Upper lobe of right lung (tissue), 1 donor: ENCODE results near the gene PKD1L1. TPM values are rescaled to one million over a fixed set of nuclear protein-coding genes. Genes with fewer than 3 reads are reported as not detected.

Experiments used
- ATAC-seq: fragments of 200-7000 bp; cut with Tn5 transposase; one replicate; pipeline ENCODE4 v1.9.1; 2020; ENCODE audit warnings: mild to moderate bottlenecking, moderate library complexity
- DNase-seq: peaks from one replicate; pipeline ENCODE4 v3.0.0-alpha.2; 2020
- H3K27ac ChIP-seq: fragments of 200-600 bp; one replicate; pipeline ENCODE4 v1.8.0; 2022
- H3K27me3 ChIP-seq: fragments of 200-600 bp; one replicate; pipeline ENCODE4 v1.8.0; 2022; ENCODE audit warnings: mild to moderate bottlenecking
- H3K36me3 ChIP-seq: fragments of 200-600 bp; one replicate; pipeline ENCODE4 v1.8.0; 2022
- H3K4me1 ChIP-seq: fragments of 200-600 bp; one replicate; pipeline ENCODE4 v1.8.0; 2022
- H3K4me3 ChIP-seq: fragments of 200-600 bp; one replicate; pipeline ENCODE4 v1.8.0; 2022; ENCODE audit warnings: mild to moderate bottlenecking
- H3K9me3 ChIP-seq: fragments of 200-600 bp; one replicate; pipeline ENCODE4 v1.8.0; 2022
- CTCF ChIP-seq: fragments of 200-600 bp; IDR thresholded peaks from one replicate; pipeline ENCODE4 v1.8.0; 2022; ENCODE audit warnings: antibody characterized with exemption
- intact Hi-C: fragments of 100-400 bp; cut with DNase I; formaldehyde crosslinking; loops from one replicate; pipeline ENCODE4 v1.11.0; 2022
- total RNA-seq: library from RNA; stranded (reverse); fragmentation: NEBNext Ultra II Directional; extraction: Animal tissue kit (Norgen Biotek cat#: 25700); gene quantifications from one replicate; pipeline ENCODE4 v1.2.1, GENCODE V29; 2021
- donor health status: DM: no; HTN: yes; CAD: no; lungs with severe emphysema.

PKD1L1 gene
- total RNA-seq, 1 donor from 2014 or later = 1.0 TPM

- no peaks in the 10 kb centered on the region for H3K27me3 ChIP-seq
- no peaks in the 10 kb centered on the region for H3K9me3 ChIP-seq
- TF ChIP-seq CTCF = no peak
- no peak overlapping the region for H3K4me3 ChIP-seq
- DNase-seq = no peak
- H3K27ac ChIP-seq = no peak overlapping the region
- intact Hi-C loops = no loop called here
- H3K36me3 ChIP-seq = no peaks in the 10 kb centered on the region
- H3K4me1 ChIP-seq = no peaks in the 10 kb centered on the region
- no peak for ATAC-seq
Measured at GRCh38 chr7:47832105-47832715, 116.1 kb downstream of the PKD1L1 start.

- intact Hi-C loops = no loop called here
- DNase-seq (no peak), ATAC-seq (no peak)
- no peak for TF ChIP-seq CTCF
- no peak overlapping the region for H3K27ac ChIP-seq
- no peaks in the 10 kb centered on the region for H3K4me1 ChIP-seq
- no peaks in the 10 kb centered on the region for H3K27me3 ChIP-seq
- no peak overlapping the region for H3K4me3 ChIP-seq
- no peaks in the 10 kb centered on the region for H3K9me3 ChIP-seq
- no peaks in the 10 kb centered on the region for H3K36me3 ChIP-seq
Measured at GRCh38 chr7:47830015-47830414, 118.3 kb downstream of the PKD1L1 start.

- DNase-seq (no peak), ATAC-seq (no peak)
- intact Hi-C loops = no loop called here
- H3K9me3 ChIP-seq = no peaks in the 10 kb centered on the region
- H3K27me3 ChIP-seq = no peaks in the 10 kb centered on the region
- H3K27ac ChIP-seq = no peak overlapping the region
- H3K36me3 ChIP-seq = no peaks in the 10 kb centered on the region
- no peak for TF ChIP-seq CTCF
- no peaks in the 10 kb centered on the region for H3K4me1 ChIP-seq
- H3K4me3 ChIP-seq = no peak overlapping the region
Measured at GRCh38 chr7:47827871-47828270, 120.4 kb downstream of the PKD1L1 start.

- no peak for ATAC-seq
- intact Hi-C loops = no loop called here
- DNase-seq = no peak
- Histone ChIP-seq H3K4me3 (no peak overlapping the region), H3K4me1 (no peaks in the 10 kb centered on the region), H3K27ac (no peak overlapping the region), H3K9me3 (no peaks in the 10 kb centered on the region), H3K27me3 (no peaks in the 10 kb centered on the region), H3K36me3 (no peaks in the 10 kb centered on the region)
- TF ChIP-seq CTCF = no peak
Measured at GRCh38 chr7:47827351-47827756, 120.9 kb downstream of the PKD1L1 start.

- intact Hi-C loops = no loop called here
Measured at GRCh38 chr7:47826754-47827153, 121.5 kb downstream of the PKD1L1 start.

More at GRCh38 chr7:47826754-47827153, 121.5 kb downstream of the PKD1L1 start:
- Histone ChIP-seq H3K27me3 (no peaks in the 10 kb centered on the region), H3K4me1 (no peaks in the 10 kb centered on the region), H3K36me3 (no peaks in the 10 kb centered on the region), H3K9me3 (no peaks in the 10 kb centered on the region), H3K4me3 (no peak overlapping the region), H3K27ac (no peak overlapping the region)
- no peak for DNase-seq
- TF ChIP-seq CTCF = no peak
- ATAC-seq = no peak
